Heart left ventricle (tissue), 16 donors: Measurements from ENCODE around the gene IRX2. TPM values are rescaled to one million over a fixed set of nuclear protein-coding genes. Genes with fewer than 3 reads are reported as not detected.

Experiments used
- ATAC-seq, 4 donors: fragments of 200-7000 bp; cut with Tn5 transposase; one replicate each; pipeline ENCODE4 v1.9.1; 2020 to 2022; ENCODE audit warnings: moderate library complexity in 4 of 4, mild to moderate bottlenecking in 3 of 4, moderate number of reproducible peaks in 1 of 4
- DNase-seq, 5 donors: peaks; one replicate each; pipeline ENCODE4 v3.0.0-alpha.2; 2020
- H3K27ac ChIP-seq, 12 donors: fragments of 200-600 bp; sonication (generic) in 4 of 12; one replicate each; pipeline versions ENCODE4 v1.5.0 to v1.8.0; 2016 to 2022; ENCODE audit warnings: mild to moderate bottlenecking in 2 of 12
- H3K27me3 ChIP-seq, 9 donors: fragments of 200-600 bp; sonication (generic) in 2 of 9; one replicate each; pipeline versions ENCODE4 v1.5.1 to v1.8.0; 2016 to 2022; ENCODE audit warnings: mild to moderate bottlenecking in 3 of 9
- H3K36me3 ChIP-seq, 9 donors: fragments of 200-600 bp; sonication (generic) in 2 of 9; one replicate each; pipeline versions ENCODE4 v1.5.0 to v1.8.0; 2018 to 2022; ENCODE audit warnings: mild to moderate bottlenecking in 2 of 9
- H3K4me1 ChIP-seq, 12 donors: fragments of 200-600 bp; sonication (generic) in 4 of 12; one replicate each; pipeline versions ENCODE4 v1.5.0 to v1.8.0; 2016 to 2022; ENCODE audit warnings: mild to moderate bottlenecking in 3 of 12
- H3K4me3 ChIP-seq, 12 donors: fragments of 200-600 bp; sonication (generic) in 4 of 12; one replicate each; pipeline versions ENCODE4 v1.5.0 to v1.8.0; 2017 to 2022; ENCODE audit warnings: mild to moderate bottlenecking in 9 of 12, moderate library complexity in 4 of 12
- H3K9me3 ChIP-seq, 12 donors: fragments of 200-600 bp; sonication (generic) in 4 of 12; one replicate each; pipeline versions ENCODE4 v1.5.0 to v1.8.0; 2016 to 2022; ENCODE audit warnings: mild to moderate bottlenecking in 1 of 12
- POLR2A ChIP-seq, 2 donors: fragments of 450-650 bp; IDR thresholded peaks; one replicate each; pipeline ENCODE4 v1.6.1; 2017; ENCODE audit warnings: antibody characterized with exemption in 2 of 2, mild to moderate bottlenecking in 2 of 2, moderate library complexity in 2 of 2
- WGBS, 4 donors: extraction: QIAGEN DNeasy Blood & Tissue Kit in 2 of 4; methylation state at CpG; one replicate each; pipeline versions ENCODE4 v1.1.5 to v1.1.7; 2013 to 2018; 5-methylcytosine and 5-hydroxymethylcytosine counted together
- intact Hi-C, 10 donors: fragments of 100-400 bp; cut with DNase I; formaldehyde crosslinking; loops; one replicate each; pipeline versions ENCODE4 v1.11.1 to v1.14.2; 2022
- polyA plus RNA-seq, 2 donors: library from polyadenylated mRNA; stranded (reverse); fragments of 200-250 nt; gene quantifications; one replicate each; pipeline ENCODE4 v1.2.3, GENCODE V29; 2013
- total RNA-seq, 9 donors: library from RNA; depleted of rRNA in 2 of 9; stranded (reverse); fragments of >200 nt in 2 of 9; fragmentation: NEBNext Ultra II Directional in 3 of 9; extraction: Animal tissue kit (Norgen Biotek cat#: 25700) in 3 of 9; gene quantifications; one replicate each; pipeline versions ENCODE4 v1.1.0 to v1.2.4, GENCODE V29; 2016 to 2023
- TF ChIP-seq, protein P1 (sequence below), 12 donors: fragments of 200-600 bp; sonication (generic) in 4 of 12; IDR thresholded peaks; one replicate each; pipeline versions ENCODE4 v1.5.0 to v1.8.0; 2018 to 2022; ENCODE audit warnings: antibody characterized with exemption in 12 of 12, mild to moderate bottlenecking in 5 of 12
- donor health status: ischemic (EF 13 %, LVEDD 7.1; RV severe dilation, severe dysfunction).
- donor health status: healthy with polysubstance abuse.
- donor health status: DM: no; HTN: yes; CAD: no.
- donor health status: DM: no; HTN: no; CAD: no.
- donor health status: ischemic (EF 25% LVEDD 6.9; RV normal size, moderate dysfunction).
- donor health status: ischemic (EF 25% LVEDD 5.7; RV mildly dilated, moderate dysfunction).
- donor health status: healthy.
- donor health status: DM: yes; HTN: yes; CAD: no.
- donor health status: ischemic (EF 35%, LVEDD 5.7; RV mildly dilated, moderate dysfunction).
- donor health status: nonischemic (EF 11% LVEDD 7.7; RV severe dilation, severe dysfunction).
- donor health status: DM: yes; HTN: yes; CAD: no.
- donor health status: PGD.
- donor health status: ischemic (EF 29% LVEDD 5.4; RV normal size, mild dysfunction).
- donor health status: nonischemic (EF 23%, LVEDD 6.1; RV moderate dilation, normal function).

IRX2 gene
- total and polyA plus RNA-seq, 11 donors: 0.17 to 3.7 (median 0.86) TPM

GRCh38 chr5:2739360-2740050 is 12.0 kb downstream of the IRX2 start:
- no peaks in the 10 kb centered on the region for H3K36me3 ChIP-seq
- peak overlapping the region; percentile 33 to 64 (median 54) for H3K4me3 ChIP-seq
- peak in 2 of 4 donors; percentile 53 to 71 for ATAC-seq
- peaks cover 0 to 22% (median 2%) of the 10 kb centered on the region in 12 donors for H3K4me1 ChIP-seq
- TF ChIP-seq POLR2A (IDR thresholded peaks at IDR 0.05): no peak
- TF ChIP-seq, protein P1, sequence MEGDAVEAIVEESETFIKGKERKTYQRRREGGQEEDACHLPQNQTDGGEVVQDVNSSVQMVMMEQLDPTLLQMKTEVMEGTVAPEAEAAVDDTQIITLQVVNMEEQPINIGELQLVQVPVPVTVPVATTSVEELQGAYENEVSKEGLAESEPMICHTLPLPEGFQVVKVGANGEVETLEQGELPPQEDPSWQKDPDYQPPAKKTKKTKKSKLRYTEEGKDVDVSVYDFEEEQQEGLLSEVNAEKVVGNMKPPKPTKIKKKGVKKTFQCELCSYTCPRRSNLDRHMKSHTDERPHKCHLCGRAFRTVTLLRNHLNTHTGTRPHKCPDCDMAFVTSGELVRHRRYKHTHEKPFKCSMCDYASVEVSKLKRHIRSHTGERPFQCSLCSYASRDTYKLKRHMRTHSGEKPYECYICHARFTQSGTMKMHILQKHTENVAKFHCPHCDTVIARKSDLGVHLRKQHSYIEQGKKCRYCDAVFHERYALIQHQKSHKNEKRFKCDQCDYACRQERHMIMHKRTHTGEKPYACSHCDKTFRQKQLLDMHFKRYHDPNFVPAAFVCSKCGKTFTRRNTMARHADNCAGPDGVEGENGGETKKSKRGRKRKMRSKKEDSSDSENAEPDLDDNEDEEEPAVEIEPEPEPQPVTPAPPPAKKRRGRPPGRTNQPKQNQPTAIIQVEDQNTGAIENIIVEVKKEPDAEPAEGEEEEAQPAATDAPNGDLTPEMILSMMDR (IDR thresholded peaks at IDR 0.05): no peak
- H3K9me3 ChIP-seq: peaks cover 0 to 2% (median 0%) of the 10 kb centered on the region in 12 donors
- peak in 1 of 5 donors; percentile 62 for DNase-seq
- intact Hi-C loops: loop anchor here in 1 of 10 donors (5.0 kb wide), 1 partner anchor 498 kb away; no protein-coding TSS in a partner anchor
- H3K27ac ChIP-seq: no peak overlapping the region
- WGBS, 4 donors: 0 to 2% (median 1%) methylated on average over 38 to 68 of the region's 68 CpGs
- peaks cover 30 to 90% (median 68%) of the 10 kb centered on the region in 9 donors for H3K27me3 ChIP-seq

GRCh38 chr5:2738700-2739359 is 12.6 kb downstream of the IRX2 start:
- peak in 1 of 4 donors; percentile 23 for ATAC-seq

DNA sequence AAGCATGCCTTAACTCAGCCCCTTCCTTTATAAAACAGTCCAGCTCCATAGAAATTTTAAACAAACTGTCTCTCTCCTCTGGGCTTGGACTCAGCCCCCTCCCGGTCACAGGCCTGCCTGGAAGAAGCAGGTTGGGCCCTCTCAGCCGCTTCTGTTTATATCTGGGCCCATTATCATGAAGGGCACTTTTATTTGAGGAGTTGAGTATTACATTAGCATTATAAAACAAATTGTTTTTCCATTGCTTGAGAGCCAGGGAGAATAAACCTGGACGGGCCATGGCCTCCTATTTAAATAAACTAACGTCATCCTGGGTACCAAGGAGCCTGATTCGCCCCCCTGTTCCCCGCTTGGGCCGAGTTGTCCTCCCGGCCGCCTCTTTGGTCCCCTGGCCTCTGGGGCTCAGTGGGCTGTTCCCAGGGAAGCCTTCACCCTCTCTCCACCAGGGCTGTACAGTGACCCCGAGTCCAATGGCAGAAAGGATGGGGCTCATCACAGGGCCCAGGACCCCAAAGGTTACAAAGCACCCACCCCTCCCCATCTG is 13.2 kb downstream of the IRX2 start:
- H3K4me1 ChIP-seq: peaks cover 0 to 22% (median 2%) of the 10 kb centered on the region in 12 donors
- H3K27me3 ChIP-seq: peaks cover 27 to 80% (median 65%) of the 10 kb centered on the region in 9 donors
- DNase-seq (no peak), ATAC-seq (no peak)
- no peak overlapping the region for H3K27ac ChIP-seq
- no peak overlapping the region for H3K4me3 ChIP-seq
- intact Hi-C loops: no loop called here
- no peak for TF ChIP-seq POLR2A (IDR thresholded peaks at IDR 0.05)
- TF ChIP-seq, protein P1 (IDR thresholded peaks at IDR 0.05): no peak
- WGBS, 4 donors: 23 to 44% (median 34%) methylated on average over 7 to 10 of the region's 10 CpGs
- H3K36me3 ChIP-seq: no peaks in the 10 kb centered on the region
- H3K9me3 ChIP-seq: peaks cover 0 to 2% (median 0%) of the 10 kb centered on the region in 12 donors

More at GRCh38 chr5:2738700-2739359, 12.6 kb downstream of the IRX2 start:
- 2 to 8% (median 6%) methylated on average over 3 to 54 of the region's 54 CpGs for WGBS, 4 donors
- TF ChIP-seq POLR2A (IDR thresholded peaks at IDR 0.05): no peak
- TF ChIP-seq, protein P1 (IDR thresholded peaks at IDR 0.05): no peak
- H3K4me3 ChIP-seq: peak overlapping the region; percentile 33 to 64 (median 54)
- no peaks in the 10 kb centered on the region for H3K36me3 ChIP-seq
- intact Hi-C loops: no loop called here
- H3K9me3 ChIP-seq: peaks cover 0 to 2% (median 0%) of the 10 kb centered on the region in 12 donors
- peaks cover 30 to 85% (median 68%) of the 10 kb centered on the region in 9 donors for H3K27me3 ChIP-seq
- no peak for DNase-seq
- peaks cover 0 to 22% (median 2%) of the 10 kb centered on the region in 12 donors for H3K4me1 ChIP-seq
- H3K27ac ChIP-seq: no peak overlapping the region
